GM08714 (cell line): Measurements from ENCODE around the gene KIRREL3.

Experiments used
- H3K4me3 ChIP-seq: fragments of 200-500 bp; sonication (Bioruptor generic); 2 replicates; pipeline ENCODE4 v1.5.1; 2014; ENCODE audit warnings: mild to moderate bottlenecking, low read length, inconsistent platforms
- ZNF274 ChIP-seq: IDR thresholded peaks from 2 replicates; pipeline ENCODE4 v1.6.1; 2012; ENCODE audit warnings: mild to moderate bottlenecking, low read depth, low read length

The KIRREL3 gene

GRCh38 chr11:126925321-126926093 lies 75.1 kb downstream of the KIRREL3 start:
- TF ChIP-seq ZNF274 = no peak
- H3K4me3 ChIP-seq = no peak overlapping the region

- H3K4me3 ChIP-seq = no peak overlapping the region
- TF ChIP-seq ZNF274 = no peak
Measured at GRCh38 chr11:126924376-126925040, 76.1 kb downstream of the KIRREL3 start.

- no peak for TF ChIP-seq ZNF274
- H3K4me3 ChIP-seq = no peak overlapping the region
Measured at GRCh38 chr11:126920833-126921232, 79.7 kb downstream of the KIRREL3 start.

GRCh38 chr11:126919147-126919823 lies 81.3 kb downstream of the KIRREL3 start:
- no peak for TF ChIP-seq ZNF274
- no peak overlapping the region for H3K4me3 ChIP-seq

GRCh38 chr11:126918556-126918955 lies 82.0 kb downstream of the KIRREL3 start:
- no peak for TF ChIP-seq ZNF274
- H3K4me3 ChIP-seq = no peak overlapping the region

GRCh38 chr11:126917531-126918204 lies 82.9 kb downstream of the KIRREL3 start:
- no peak for TF ChIP-seq ZNF274
- H3K4me3 ChIP-seq = no peak overlapping the region

GRCh38 chr11:126915430-126915829 lies 85.1 kb downstream of the KIRREL3 start:
- no peak for TF ChIP-seq ZNF274
- H3K4me3 ChIP-seq = no peak overlapping the region

GRCh38 chr11:126914941-126915340 lies 85.6 kb downstream of the KIRREL3 start:
- no peak overlapping the region for H3K4me3 ChIP-seq
- TF ChIP-seq ZNF274 = no peak

- no peak overlapping the region for H3K4me3 ChIP-seq
- TF ChIP-seq ZNF274 = no peak
Measured at GRCh38 chr11:126914166-126914565, 86.4 kb downstream of the KIRREL3 start.

- no peak for TF ChIP-seq ZNF274
- no peak overlapping the region for H3K4me3 ChIP-seq
Measured at GRCh38 chr11:126904520-126904919, 96.0 kb downstream of the KIRREL3 start.

GRCh38 chr11:126901783-126902182 lies 98.8 kb downstream of the KIRREL3 start:
- no peak overlapping the region for H3K4me3 ChIP-seq
- no peak for TF ChIP-seq ZNF274

GRCh38 chr11:126899961-126900748 lies 100.4 kb downstream of the KIRREL3 start:
- H3K4me3 ChIP-seq = no peak overlapping the region
- no peak for TF ChIP-seq ZNF274

- H3K4me3 ChIP-seq = no peak overlapping the region
- no peak for TF ChIP-seq ZNF274
Measured at GRCh38 chr11:126898802-126899201, 101.8 kb downstream of the KIRREL3 start.
